Subcutaneous adipose tissue (tissue), 4 donors: ENCODE results near the gene TXNRD2. TPM values are rescaled to one million over a fixed set of nuclear protein-coding genes. Genes with fewer than 3 reads are reported as not detected.

Source experiments
- CTCF ChIP-seq: fragments of 450-650 bp; IDR thresholded peaks from one replicate; pipeline ENCODE4 v1.5.1; 2016; ENCODE audit warnings: low read depth, mild to moderate bottlenecking, control low read depth, antibody characterized with exemption, moderate library complexity
- total RNA-seq, 4 donors: library from RNA; depleted of rRNA; stranded (reverse); fragments of >200 nt; gene quantifications; one replicate each; pipeline ENCODE4 v1.1.0, GENCODE V29; 2016

The TXNRD2 gene
- total RNA-seq, 4 donors from 2014 or later = 11.1 to 28.4 (median 15.8) TPM

DNA sequence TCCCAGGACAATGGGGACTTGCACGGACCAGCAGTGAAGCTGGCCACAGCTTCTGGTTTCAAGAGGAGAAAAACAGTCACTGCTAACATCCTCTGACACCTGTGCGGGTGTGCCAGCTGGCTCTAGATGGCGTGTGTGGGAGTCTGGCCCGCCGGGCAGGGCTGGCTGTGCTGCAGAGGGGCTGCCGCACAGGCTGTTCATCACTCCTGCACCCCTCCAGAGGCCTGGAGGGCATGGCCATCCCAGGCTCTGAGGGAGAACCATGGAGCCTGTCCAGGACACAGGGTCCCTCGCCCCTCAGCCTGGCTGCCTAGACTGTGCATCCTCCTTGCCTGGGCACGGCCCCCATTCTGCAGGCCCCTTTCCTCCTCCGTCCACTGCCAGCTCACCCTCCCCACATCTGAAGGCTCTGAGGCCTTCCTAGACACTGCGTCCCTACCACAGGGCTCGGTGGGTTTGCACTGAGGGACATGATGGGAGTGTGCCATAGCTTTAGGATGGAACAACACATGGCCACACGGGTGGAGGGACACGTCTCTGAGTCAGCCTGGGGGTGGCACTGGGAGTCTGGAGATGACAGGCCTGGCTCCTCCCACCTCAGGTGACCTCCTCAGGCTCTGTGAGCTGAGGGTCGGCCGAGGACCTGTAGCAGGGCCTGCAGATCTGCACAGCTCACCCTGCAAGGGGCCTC, 44.8 kb downstream of the TXNRD2 start:
- no peak for TF ChIP-seq CTCF

DNA sequence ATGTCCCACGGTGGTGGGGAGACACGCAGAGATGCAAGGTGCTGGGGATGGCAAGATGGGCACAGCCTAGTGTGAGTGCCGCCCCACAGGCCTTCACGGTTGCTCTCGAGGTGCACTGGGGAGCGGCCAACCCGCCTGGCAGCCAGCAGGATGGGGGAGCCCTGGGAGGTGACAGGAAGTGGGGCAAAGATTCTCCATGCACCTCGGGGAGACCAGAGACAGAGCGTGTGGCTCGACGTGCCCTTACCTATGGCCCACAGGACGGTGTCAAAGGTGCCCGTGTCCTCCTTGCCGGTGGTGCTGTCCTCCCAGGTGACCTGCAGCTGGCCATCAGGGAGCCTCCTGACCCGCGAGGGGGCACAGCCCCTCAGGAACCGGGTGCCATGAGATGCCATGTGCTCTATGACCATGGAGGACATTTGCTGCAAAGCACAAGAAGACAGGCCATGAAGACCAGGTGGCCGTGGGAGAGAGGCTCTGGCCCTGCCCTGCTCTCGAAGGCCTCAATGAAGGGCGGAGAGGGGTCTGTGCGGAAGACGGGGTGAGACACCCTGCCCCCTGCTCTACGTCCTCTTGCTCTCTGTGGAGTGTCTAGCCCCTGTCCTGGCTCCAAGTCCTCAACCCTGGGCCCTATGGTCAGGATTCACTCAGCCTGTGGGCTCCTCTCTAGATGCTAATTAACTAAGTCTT, 46.3 kb downstream of the TXNRD2 start:
- no peak for TF ChIP-seq CTCF

DNA sequence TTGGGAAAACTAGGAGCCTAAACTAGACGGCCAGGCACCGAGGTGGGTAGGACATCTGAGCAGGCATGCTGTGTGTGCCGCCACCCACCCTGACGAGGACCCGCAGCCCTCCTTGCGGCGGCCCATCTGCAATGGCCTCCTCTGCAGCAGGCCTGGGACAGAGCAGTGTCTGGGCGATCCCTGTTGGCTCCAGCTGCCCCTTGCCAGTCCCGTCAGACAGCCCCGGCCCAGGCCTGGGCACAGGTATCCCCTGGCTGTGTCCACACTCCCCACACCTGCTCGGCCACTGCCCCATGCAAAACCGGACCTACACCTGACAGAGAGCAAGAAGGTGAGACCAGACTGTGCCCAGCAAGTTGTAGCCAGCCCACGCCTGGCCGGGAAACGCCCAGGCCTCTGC, 48.3 kb downstream of the TXNRD2 start:
- no peak for TF ChIP-seq CTCF

DNA sequence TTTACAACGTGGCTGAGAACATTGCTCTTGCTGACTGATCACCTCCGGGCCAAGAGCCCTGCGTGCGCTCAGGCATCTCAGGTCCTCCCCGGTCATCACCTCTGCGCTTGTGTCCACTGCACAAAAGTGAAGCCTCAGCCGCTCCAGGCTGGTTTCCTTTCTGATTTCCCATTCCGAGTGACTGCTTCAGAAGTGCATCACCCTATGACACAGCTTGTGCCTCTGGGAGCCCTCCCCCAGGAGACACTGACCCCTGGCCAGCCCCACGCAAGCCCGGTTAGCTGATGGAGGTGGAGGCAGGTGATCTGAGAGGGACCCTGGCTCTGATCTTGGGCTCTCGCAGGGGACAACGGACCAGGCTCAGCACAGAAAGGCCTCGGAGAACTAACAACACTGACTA, 48.7 kb downstream of the TXNRD2 start:
- no peak for TF ChIP-seq CTCF

DNA sequence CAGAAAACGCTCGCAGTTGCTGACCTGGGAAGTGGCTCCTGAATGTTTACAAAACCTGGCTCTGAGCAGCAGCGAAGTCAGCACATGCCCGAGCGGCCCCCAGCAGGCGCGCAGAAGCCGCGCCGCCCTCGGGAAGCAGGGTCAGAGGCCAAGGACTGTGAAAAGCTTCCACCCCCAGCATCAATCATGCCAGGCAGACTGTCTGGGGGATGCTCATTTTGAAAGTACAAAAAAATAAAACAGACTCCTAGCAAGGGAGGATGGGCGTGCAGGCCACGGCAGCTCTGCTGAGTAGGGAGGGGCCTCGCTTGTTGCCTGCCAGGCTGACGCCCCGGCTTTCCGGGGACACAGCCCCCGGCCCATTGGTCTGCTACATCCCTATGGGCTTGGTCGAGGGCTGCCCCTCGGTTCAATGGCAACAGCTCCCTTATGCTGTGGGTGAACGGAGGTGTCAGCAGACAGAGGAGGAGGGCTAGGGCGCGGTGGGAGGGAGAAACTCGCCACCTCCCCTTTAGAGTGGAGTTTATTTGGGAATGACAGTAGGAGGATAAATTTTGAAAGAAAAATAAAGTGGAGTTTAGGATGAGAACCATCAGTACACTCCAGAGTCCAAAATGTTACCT, 49.2 kb downstream of the TXNRD2 start:
- no peak for TF ChIP-seq CTCF

- no peak for TF ChIP-seq CTCF
Observed at GRCh38 chr22:19891317-19892256, 50.0 kb downstream of the TXNRD2 start.
